WTC11 (cell line): Measurements from ENCODE around the gene CACNG1. TPM values are rescaled to one million over a fixed set of nuclear protein-coding genes. Genes with fewer than 3 reads are reported as not detected.

ENCODE experiments used
- ATAC-seq: fragments of 200-7000 bp; cut with Tn5 transposase; 2 replicates; pipeline ENCODE4 v1.10.0; 2021; ENCODE audit warnings: mild to moderate bottlenecking, moderate library complexity
- CTCF ChIA-PET: fragments of 300-600 bp; sonication (Branson Sonifier 250); formaldehyde crosslinking; loops from one replicate; lab custom pipeline; 2021; ENCODE audit warnings: antibody characterized with exemption; lab: Charles Lee
- POLR2A ChIA-PET: fragments of 350-600 bp; sonication (Branson Sonifier 250); formaldehyde crosslinking; loops from one replicate; lab custom pipeline; 2021; ENCODE audit warnings: antibody characterized with exemption; lab: Charles Lee
- DNase-seq: peaks from one replicate; pipeline ENCODE4 v3.0.0; 2021; ENCODE audit warnings: low spot score
- H3K27ac Mint-ChIP-seq: 2 replicates; pipeline ENCODE4 v1.8.0; 2021; ENCODE audit warnings: mixed read lengths
- H3K27me3 Mint-ChIP-seq: 2 replicates; pipeline ENCODE4 v1.8.0; 2021; ENCODE audit warnings: low read depth, mild to moderate bottlenecking, moderate library complexity, mixed read lengths
- H3K36me3 Mint-ChIP-seq: 2 replicates; pipeline ENCODE4 v1.8.0; 2021; ENCODE audit warnings: mixed read lengths
- H3K4me1 Mint-ChIP-seq: 2 replicates; pipeline ENCODE4 v1.8.0; 2022; ENCODE audit warnings: mixed read lengths
- H3K4me3 Mint-ChIP-seq: 2 replicates; pipeline ENCODE4 v1.8.0; 2021; ENCODE audit warnings: mild to moderate bottlenecking, moderate library complexity, mixed read lengths
- H3K9me3 Mint-ChIP-seq: 2 replicates; pipeline ENCODE4 v1.8.0; 2021; ENCODE audit warnings: mixed read lengths
- AR ChIP-seq: fragments of 250-450 bp; sonication (Bioruptor Pico); IDR thresholded peaks from 2 replicates; pipeline ENCODE4 v1.9.0; 2021; ENCODE audit warnings: mild to moderate bottlenecking
- ATF1 ChIP-seq: sonication (generic); formaldehyde crosslinking; IDR thresholded peaks from 2 replicates; pipeline ENCODE4 v1.8.1; 2023; ENCODE audit warnings: mild to moderate bottlenecking, moderate library complexity, missing genetic modification reagents
- FOXP4 ChIP-seq: sonication (generic); formaldehyde crosslinking; IDR thresholded peaks from 2 replicates; pipeline ENCODE4 v1.8.0; 2022; ENCODE audit warnings: mild to moderate bottlenecking, missing genetic modification reagents
- IRF2 ChIP-seq: sonication (generic); formaldehyde crosslinking; IDR thresholded peaks from 2 replicates; pipeline ENCODE4 v1.8.0; 2022; ENCODE audit warnings: low read depth, missing genetic modification reagents, borderline replicate concordance
- JUN ChIP-seq: sonication (generic); formaldehyde crosslinking; IDR thresholded peaks from 2 replicates; pipeline ENCODE4 v1.8.0; 2023; ENCODE audit warnings: mild to moderate bottlenecking, missing genetic modification reagents
- NR2C2 ChIP-seq: sonication (generic); formaldehyde crosslinking; IDR thresholded peaks from 2 replicates; pipeline ENCODE4 v1.8.0; 2022; ENCODE audit warnings: mild to moderate bottlenecking, missing genetic modification reagents
- RELA ChIP-seq: sonication (generic); formaldehyde crosslinking; IDR thresholded peaks from 2 replicates; pipeline ENCODE4 v1.8.1; 2022; ENCODE audit warnings: missing genetic modification reagents, mild to moderate bottlenecking, borderline replicate concordance
- TCF7 ChIP-seq: sonication (generic); formaldehyde crosslinking; IDR thresholded peaks from 2 replicates; pipeline ENCODE4 v1.8.0; 2022; ENCODE audit warnings: mild to moderate bottlenecking, low read depth, missing genetic modification reagents, moderate library complexity
- TEAD1 ChIP-seq: sonication (generic); formaldehyde crosslinking; IDR thresholded peaks from 2 replicates; pipeline ENCODE4 v1.8.0; 2022; ENCODE audit warnings: mild to moderate bottlenecking, missing genetic modification reagents
- USF2 ChIP-seq: sonication (generic); formaldehyde crosslinking; IDR thresholded peaks from 2 replicates; pipeline ENCODE4 v1.8.1; 2023; ENCODE audit warnings: mild to moderate bottlenecking, missing genetic modification reagents, moderate library complexity
- ZNF263 ChIP-seq: sonication (generic); formaldehyde crosslinking; IDR thresholded peaks from 2 replicates; pipeline ENCODE4 v1.8.1; 2022; ENCODE audit warnings: low read depth, mild to moderate bottlenecking, moderate library complexity, missing genetic modification reagents
- total RNA-seq: library from RNA; stranded (reverse); gene quantifications from 3 replicates; pipeline ENCODE4 v1.2.3, GENCODE V29; 2021
- TF ChIP-seq, protein P1 (sequence below): sonication (generic); formaldehyde crosslinking; IDR thresholded peaks from 2 replicates; pipeline ENCODE4 v1.8.1; 2023; ENCODE audit warnings: mild to moderate bottlenecking, missing genetic modification reagents, borderline replicate concordance
- TF ChIP-seq, protein P2 (sequence below): sonication (generic); formaldehyde crosslinking; IDR thresholded peaks from 2 replicates; pipeline ENCODE4 v1.8.0; 2022; ENCODE audit warnings: mild to moderate bottlenecking, missing genetic modification reagents
- TF ChIP-seq, protein P3 (sequence below): sonication (generic); formaldehyde crosslinking; IDR thresholded peaks from 2 replicates; pipeline ENCODE4 v1.8.1; 2022; ENCODE audit warnings: low read depth, missing genetic modification reagents, borderline replicate concordance

The CACNG1 gene
- total RNA-seq, 1 experiment from 2014 or later, result not detected

GRCh38 chr17:67041531-67041930 is 2.8 kb upstream of the CACNG1 start:
- ATAC-seq, result no peak
- no peak for DNase-seq
- POLR2A ChIA-PET, result no interaction called here
- no peaks in the 10 kb centered on the region; the same call in 1 of the 2 replicates for H3K4me1 Mint-ChIP-seq
- H3K9me3 Mint-ChIP-seq, result peaks cover 11% of the 10 kb centered on the region
- no peak overlapping the region for H3K27ac Mint-ChIP-seq
- H3K36me3 Mint-ChIP-seq, result no peaks in the 10 kb centered on the region
- no peak overlapping the region for H3K4me3 Mint-ChIP-seq
- TF ChIP-seq, protein P1, sequence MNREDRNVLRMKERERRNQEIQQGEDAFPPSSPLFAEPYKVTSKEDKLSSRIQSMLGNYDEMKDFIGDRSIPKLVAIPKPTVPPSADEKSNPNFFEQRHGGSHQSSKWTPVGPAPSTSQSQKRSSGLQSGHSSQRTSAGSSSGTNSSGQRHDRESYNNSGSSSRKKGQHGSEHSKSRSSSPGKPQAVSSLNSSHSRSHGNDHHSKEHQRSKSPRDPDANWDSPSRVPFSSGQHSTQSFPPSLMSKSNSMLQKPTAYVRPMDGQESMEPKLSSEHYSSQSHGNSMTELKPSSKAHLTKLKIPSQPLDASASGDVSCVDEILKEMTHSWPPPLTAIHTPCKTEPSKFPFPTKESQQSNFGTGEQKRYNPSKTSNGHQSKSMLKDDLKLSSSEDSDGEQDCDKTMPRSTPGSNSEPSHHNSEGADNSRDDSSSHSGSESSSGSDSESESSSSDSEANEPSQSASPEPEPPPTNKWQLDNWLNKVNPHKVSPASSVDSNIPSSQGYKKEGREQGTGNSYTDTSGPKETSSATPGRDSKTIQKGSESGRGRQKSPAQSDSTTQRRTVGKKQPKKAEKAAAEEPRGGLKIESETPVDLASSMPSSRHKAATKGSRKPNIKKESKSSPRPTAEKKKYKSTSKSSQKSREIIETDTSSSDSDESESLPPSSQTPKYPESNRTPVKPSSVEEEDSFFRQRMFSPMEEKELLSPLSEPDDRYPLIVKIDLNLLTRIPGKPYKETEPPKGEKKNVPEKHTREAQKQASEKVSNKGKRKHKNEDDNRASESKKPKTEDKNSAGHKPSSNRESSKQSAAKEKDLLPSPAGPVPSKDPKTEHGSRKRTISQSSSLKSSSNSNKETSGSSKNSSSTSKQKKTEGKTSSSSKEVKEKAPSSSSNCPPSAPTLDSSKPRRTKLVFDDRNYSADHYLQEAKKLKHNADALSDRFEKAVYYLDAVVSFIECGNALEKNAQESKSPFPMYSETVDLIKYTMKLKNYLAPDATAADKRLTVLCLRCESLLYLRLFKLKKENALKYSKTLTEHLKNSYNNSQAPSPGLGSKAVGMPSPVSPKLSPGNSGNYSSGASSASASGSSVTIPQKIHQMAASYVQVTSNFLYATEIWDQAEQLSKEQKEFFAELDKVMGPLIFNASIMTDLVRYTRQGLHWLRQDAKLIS (CRISPR knock-in tag), result no peak
- TF ChIP-seq JUN (CRISPR knock-in tag), result no peak
- TF ChIP-seq TEAD1 (CRISPR knock-in tag), result no peak
- TF ChIP-seq, protein P2, sequence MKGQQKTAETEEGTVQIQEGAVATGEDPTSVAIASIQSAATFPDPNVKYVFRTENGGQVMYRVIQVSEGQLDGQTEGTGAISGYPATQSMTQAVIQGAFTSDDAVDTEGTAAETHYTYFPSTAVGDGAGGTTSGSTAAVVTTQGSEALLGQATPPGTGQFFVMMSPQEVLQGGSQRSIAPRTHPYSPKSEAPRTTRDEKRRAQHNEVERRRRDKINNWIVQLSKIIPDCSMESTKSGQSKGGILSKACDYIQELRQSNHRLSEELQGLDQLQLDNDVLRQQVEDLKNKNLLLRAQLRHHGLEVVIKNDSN (CRISPR knock-in tag), result no peak
- no peak for TF ChIP-seq RELA (CRISPR knock-in tag)
- no peak for TF ChIP-seq USF2 (CRISPR knock-in tag)
- no peak for TF ChIP-seq TCF7 (CRISPR knock-in tag)
- no peak for TF ChIP-seq ZNF263 (CRISPR knock-in tag)
- no peaks in the 10 kb centered on the region; the same call in 1 of the 2 replicates for H3K27me3 Mint-ChIP-seq
- CTCF ChIA-PET, result interaction anchor here (0.9 to 1.5 kb wide), 3 partner anchors 25 to 186 kb away, joined by 3 to 6 read pairs (median 3); no protein-coding TSS in a partner anchor

DNA sequence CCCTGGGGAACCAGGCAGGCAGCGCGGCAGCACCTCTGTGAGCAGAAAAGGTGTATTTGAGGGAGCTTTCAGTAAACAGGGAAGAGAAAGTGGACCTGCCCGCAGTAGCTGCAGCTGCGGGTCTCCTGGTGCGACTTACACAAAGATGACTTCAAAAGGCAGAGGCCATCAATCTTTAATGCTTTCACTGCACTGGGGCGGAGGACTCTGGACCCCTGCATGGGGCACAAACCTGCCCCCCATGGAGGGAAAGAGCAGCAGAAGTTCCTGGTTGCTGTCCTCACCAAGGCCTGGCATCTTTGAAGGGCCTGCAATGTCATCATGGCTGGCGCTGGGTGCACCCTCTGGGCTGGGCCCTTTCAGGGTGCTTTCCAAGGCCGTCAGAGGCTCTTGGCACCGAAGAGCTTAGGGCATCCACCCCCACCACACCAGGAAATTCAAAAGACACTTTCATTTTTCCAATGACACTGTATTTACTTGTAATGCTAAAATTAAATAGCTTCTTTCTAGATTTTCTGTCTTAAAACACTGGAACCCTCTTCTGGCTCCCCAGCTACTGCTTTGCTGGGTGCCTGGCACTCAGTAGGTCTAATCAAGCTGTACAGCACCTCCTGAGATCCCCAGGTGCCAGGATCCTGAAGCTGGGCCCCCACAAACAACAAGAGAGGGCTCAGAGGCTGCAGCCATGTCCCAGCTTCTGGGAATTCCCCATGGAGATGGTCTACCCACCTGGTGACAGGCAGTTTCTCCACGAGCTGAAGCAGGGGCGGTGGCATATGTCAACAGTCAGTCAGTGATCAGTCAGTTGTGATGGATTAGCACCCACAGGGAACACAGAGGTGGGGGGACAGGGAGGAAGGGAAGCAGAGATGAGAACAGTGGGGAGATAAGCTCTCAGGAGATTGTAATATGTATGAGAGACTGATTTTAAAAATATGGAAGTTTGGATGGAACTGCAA is 2.1 kb upstream of the CACNG1 start:
- ATAC-seq, result no peak
- peaks cover 9% of the 10 kb centered on the region for H3K9me3 Mint-ChIP-seq
- no peak for DNase-seq
- ChIA-PET POLR2A (no interaction called here), CTCF (interaction anchor here (0.9 to 2.2 kb wide), 4 partner anchors 26 to 187 kb away, joined by 3 to 8 read pairs (median 4); no protein-coding TSS in a partner anchor)
- TF ChIP-seq USF2 (CRISPR knock-in tag) (no peak), ATF1 (CRISPR knock-in tag) (no peak), NR2C2 (CRISPR knock-in tag) (no peak), FOXP4 (CRISPR knock-in tag) (no peak), IRF2 (CRISPR knock-in tag) (no peak), AR (no peak)
- TF ChIP-seq, protein P3, sequence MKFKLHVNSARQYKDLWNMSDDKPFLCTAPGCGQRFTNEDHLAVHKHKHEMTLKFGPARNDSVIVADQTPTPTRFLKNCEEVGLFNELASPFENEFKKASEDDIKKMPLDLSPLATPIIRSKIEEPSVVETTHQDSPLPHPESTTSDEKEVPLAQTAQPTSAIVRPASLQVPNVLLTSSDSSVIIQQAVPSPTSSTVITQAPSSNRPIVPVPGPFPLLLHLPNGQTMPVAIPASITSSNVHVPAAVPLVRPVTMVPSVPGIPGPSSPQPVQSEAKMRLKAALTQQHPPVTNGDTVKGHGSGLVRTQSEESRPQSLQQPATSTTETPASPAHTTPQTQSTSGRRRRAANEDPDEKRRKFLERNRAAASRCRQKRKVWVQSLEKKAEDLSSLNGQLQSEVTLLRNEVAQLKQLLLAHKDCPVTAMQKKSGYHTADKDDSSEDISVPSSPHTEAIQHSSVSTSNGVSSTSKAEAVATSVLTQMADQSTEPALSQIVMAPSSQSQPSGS (CRISPR knock-in tag), result no peak
- TF ChIP-seq, protein P1 (CRISPR knock-in tag), result no peak
- TF ChIP-seq, all 79 proteins: peak for 0
- no peak overlapping the region for H3K27ac Mint-ChIP-seq
- no peaks in the 10 kb centered on the region for H3K36me3 Mint-ChIP-seq
- no peaks in the 10 kb centered on the region; the same call in 1 of the 2 replicates for H3K4me1 Mint-ChIP-seq
- H3K4me3 Mint-ChIP-seq, result no peak overlapping the region
- H3K27me3 Mint-ChIP-seq, result no peaks in the 10 kb centered on the region; the same call in 1 of the 2 replicates
